NOMO-1 treated with DMSO at 0.1 percent for 48 hours (cell line): ENCODE results near the gene NPEPPS.
"Not testable (repeated sequence)": the region's sequence is repeated elsewhere in the genome, so short reads cannot be mapped to it uniquely, and the experiment has no call there.

Source experiments
- DNase-seq: peaks from one replicate; lab custom pipeline; 2025; ENCODE audit not compliant: unreplicated experiment; lab: John Stamatoyannopoulos, UW

The NPEPPS gene, protein sequence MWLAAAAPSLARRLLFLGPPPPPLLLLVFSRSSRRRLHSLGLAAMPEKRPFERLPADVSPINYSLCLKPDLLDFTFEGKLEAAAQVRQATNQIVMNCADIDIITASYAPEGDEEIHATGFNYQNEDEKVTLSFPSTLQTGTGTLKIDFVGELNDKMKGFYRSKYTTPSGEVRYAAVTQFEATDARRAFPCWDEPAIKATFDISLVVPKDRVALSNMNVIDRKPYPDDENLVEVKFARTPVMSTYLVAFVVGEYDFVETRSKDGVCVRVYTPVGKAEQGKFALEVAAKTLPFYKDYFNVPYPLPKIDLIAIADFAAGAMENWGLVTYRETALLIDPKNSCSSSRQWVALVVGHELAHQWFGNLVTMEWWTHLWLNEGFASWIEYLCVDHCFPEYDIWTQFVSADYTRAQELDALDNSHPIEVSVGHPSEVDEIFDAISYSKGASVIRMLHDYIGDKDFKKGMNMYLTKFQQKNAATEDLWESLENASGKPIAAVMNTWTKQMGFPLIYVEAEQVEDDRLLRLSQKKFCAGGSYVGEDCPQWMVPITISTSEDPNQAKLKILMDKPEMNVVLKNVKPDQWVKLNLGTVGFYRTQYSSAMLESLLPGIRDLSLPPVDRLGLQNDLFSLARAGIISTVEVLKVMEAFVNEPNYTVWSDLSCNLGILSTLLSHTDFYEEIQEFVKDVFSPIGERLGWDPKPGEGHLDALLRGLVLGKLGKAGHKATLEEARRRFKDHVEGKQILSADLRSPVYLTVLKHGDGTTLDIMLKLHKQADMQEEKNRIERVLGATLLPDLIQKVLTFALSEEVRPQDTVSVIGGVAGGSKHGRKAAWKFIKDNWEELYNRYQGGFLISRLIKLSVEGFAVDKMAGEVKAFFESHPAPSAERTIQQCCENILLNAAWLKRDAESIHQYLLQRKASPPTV

DNA sequence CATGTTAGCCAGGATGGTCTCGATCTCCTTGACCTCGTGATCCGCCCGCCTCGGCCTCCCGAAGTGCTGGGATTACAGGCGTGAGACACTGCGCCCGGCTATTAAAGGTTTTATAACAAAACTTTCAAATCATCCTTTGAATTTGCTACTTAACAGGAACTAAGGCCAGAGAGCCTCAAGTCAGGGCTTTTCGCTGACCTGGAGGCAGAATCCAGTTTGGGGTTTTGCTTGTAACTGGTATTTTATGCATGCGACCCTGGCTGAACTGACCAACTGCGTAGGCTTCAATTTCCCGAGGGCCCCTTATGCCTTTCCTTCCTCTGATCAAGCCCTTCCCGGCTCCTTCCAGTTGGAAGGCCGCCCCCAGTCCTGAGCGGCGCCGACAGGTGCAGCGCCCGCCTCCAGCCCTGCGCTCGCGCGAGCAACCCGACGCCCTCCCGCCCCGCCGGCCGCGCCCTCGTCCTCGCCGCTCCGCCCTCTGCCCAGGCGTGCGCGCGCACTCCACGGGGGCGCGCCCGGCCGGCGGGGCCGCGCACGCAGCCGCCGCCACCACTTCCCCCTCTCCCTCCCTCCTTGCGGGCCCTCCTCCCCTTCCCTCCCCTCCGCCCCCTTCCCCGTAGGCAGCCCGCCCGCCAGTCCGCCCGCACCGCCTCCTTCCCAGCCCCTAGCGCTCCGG, at the start of gene NPEPPS:
NPEPPS (plus strand) TSS at position 552 of the 676 bp plus-strand sequence. CDS start 193 bp downstream, outside the sequence.
- peak; percentile 69 for DNase-seq

DNA sequence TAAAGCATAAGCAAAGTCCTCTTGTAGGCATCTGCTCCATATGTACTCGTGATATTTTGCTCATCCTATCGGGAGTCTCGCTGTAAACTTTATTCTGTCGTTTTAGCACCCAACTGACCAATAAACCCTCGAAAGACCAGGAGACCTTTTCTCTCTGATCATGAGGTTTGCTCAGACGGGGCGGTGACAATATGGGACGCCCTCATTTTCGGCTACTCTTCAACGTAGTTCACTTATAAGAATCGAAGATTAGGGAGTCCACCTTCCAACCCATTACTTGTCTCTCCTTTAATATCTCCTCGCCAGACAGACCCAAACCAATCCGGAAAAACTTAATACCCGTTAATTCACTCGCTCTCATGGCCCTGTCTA, 39.1 kb upstream of the NPEPPS start:
- DNase-seq = not testable (repeated sequence)

DNA sequence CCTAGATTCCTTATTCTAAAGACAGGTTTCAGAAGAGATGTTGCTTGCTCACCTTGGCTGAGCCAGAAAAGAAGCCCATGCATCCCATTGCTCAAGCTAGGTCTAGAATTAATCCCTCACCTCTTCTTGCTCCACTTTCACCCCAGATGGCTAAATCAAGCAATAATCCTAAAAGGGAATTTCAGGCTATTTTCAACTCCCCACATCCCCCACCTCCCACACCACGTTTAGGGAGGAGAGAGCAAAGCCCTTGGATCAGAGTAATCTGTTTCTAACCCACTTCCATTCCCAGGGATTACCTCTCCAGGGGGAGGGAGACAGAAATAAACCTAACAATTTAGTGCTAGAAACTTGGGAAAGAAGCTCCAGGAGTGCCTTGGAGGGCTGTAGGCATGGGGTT, 31.8 kb upstream of the NPEPPS start:
- DNase-seq = not testable (repeated sequence)

DNA sequence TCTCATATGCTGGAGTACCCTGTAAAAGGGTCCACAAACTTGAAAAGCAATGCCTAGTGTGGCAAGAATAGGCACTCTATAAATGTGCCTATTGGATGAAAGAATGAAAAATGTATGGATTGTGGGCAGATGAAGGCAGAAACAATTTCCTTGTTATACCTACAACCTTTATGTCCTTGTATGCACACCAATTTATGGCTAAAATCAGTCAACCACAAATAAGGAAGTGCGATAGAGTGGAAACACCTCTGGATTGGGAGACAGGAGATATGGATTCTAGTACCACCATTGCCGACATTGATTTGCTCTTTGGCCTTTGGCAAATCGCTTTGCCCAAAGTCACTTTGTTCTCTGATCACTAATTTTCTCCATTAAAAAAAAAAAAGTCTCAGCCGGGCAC, 31.4 kb upstream of the NPEPPS start:
- DNase-seq = not testable (repeated sequence)

DNA sequence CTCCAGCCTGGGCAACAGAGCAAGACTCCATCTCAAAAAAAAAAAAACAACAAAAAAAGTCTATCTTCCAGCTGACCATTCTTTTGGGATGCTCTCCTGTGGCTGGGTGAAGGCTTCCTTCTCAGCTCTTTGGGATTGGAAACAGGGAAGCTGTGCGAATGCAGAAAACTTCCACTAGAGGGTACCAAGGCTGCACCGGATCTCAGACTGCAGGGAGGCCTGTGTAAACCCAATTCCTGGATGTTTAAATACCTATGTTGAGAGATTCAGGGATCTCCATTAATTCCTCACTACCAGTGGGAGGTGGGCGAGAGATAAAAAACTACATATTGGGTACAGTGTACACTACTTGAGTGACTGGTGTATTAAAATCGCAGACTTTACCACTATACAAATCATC, 30.3 kb upstream of the NPEPPS start:
- not testable (repeated sequence) for DNase-seq

DNA sequence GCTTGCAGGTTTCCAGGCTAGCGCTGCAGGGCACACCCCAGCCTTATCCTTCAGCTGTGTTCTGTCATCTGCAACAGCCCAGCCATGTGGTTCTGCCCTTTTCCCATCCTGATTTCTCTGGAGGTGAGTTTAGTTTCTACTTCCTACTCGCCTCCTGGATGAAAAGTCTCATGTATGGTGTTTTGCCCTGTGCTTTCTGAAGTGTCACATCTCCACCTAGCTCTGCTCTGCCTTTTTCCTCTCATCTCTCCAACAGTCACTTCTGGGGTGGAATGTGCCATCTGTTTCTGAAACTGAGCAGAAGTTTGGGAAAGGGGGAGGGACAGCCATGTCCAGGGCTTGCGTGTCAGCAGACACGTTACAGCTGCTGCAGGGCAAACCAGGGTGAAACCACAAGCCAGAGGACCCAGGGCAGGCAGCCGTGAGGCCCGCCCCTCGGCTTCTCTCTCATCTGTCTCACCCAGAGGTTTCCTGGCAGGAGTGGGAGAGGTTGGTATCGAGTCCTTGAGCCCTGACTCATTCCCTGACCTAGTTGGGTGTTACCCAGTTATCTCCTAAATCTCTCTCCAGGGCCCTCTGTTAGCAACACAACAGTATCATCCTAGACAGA, 28.7 kb upstream of the NPEPPS start:
- DNase-seq = not testable (repeated sequence)

DNA sequence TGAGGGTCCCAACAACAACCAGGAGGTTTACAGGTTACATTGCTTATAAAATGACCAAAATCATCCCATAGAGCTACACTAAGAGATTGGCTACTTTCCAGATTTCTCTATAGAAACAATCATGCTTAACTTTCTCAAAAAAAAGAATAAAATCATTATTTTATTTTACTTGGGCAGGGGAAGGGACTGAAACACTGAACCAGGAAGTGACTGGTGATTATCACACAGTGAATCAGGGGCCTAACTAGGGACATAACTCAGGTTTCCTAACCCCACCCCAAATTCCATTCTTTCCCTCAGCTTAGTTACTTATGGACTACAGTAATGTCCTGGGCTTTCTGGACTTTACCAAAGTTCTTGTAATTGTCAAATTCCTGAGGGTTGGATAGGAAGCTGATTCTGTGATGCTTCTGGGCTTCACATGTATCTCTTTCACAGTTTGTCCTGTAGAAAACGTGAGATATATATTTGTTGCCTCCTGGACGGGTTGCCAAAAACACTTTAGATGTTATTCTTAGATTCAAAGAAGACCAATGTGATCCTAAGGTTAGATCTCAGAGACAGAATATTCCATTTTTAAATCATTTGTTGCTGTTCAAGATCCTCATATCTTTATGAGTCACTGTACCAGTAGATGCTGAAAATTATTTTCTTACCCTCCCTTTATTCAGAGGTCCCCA, 28.0 kb upstream of the NPEPPS start:
- peak; percentile 9 for DNase-seq

DNA sequence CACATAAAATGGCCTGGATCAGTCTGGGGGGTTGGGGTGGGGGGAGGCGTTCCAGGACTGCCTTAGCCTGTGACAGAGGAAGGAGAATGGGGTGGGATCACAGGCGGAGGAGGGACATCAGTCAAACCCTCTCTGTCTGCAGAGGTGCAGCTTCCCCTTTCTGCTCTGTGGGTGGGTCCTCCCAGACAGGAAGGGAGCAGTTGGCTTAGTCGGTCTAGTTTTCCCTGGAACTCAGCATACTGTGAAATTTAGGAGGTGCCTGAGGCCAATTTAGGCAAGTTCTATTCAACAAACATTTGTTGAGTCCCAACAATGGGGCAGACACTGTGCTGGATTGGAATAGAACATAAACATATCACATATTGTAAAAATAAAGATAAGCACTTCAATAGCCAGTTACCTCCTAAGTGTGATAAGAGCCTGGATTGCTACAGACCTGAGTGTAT, 19.2 kb upstream of the NPEPPS start:
- peak; percentile 22 for DNase-seq

DNA sequence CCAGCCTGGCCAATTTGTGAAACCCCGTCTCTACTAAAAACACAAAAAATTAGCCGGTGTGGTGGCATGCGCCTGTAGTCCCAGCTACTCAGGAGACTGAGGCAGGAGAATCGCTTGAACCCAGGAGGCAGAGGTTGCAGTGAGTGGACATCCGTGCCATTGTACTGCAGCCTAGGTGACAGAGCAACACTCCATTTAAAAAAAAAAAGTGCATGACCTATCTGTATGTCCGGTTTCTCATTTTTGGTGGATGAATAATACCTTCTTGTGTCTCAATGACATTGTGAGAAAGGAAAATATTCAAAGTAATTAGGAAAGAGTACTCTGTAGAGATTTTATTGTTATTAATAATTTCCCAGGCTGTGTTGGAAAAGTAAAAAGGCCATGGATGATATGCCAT, 17.6 kb upstream of the NPEPPS start:
- DNase-seq = not testable (repeated sequence)

DNA sequence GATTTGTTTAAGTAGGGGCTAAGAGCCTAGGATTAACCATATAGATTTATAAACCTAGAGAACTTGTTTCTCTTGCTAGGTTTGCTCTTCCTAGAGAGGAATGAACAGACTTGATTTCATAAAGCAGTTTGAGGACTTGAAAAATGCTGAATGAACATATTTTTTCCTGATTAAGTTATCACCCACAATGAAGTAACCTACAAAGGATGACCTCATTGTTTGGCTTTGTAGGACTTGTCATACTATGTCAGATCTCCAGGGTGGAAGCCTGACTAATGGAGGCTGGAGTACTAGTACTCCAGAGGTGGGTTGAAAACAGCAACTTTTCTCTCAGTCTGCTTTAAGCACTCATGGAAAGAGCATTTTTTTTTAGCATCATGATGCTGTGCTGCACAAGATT, 12.0 kb upstream of the NPEPPS start:
- not testable (repeated sequence) for DNase-seq

DNA sequence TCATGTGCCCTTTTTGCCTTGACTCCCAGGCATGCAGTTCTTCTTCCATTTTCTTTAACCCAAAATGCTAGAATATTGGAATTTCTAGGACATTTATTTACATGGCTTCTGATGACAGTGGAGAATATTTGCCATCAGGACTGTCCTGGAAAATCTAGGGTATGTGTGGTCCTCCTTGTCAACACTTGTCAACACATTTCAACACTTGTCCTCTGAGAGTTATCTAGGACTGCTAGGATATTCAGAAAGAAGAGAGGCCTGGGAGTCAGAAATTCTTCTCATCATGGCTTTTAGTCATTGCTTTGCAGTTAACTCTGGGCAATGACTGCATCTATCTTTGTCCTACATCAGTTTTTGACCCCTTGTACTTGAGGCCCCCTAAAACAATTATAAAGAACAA, 11.5 kb upstream of the NPEPPS start:
- DNase-seq = not testable (repeated sequence)

DNA sequence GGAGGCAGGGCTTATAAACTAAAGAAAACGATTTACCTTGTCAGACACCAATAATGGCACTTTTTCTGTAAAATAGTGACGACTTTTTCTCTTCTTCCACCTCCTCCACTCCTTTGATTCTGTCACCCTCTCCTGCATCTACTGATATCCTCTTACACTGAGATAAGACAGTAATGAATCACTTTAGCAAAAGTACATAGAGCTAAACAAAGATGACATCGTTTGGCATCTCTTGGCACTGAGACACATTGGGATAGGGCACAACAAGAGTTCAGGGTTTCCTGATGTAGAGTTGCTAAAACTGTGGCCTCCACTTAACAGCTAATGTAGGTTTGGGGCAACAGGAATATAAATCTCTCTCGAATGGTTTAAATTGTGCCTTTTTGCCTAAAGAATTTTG, 10.6 kb upstream of the NPEPPS start:
- not testable (repeated sequence) for DNase-seq

DNA sequence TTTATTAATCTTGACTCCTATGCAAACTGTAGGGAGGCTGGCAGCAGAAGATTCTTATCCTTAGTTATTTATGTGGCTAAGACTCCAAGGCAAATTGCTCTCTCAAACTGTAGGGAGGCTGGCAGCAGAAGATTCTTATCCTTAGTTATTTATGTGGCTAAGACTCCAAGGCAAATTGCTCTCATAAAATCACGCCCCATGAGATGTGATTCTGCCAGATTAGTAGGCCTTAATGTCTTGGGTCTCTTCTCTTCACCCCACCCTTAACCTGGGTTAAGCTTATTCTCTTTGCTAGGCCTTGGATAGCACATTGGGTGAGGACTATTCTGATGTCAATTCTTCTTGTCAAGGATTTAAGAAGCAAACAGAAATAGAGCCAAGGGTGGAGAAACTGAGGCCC, 9.5 kb upstream of the NPEPPS start:
- DNase-seq = not testable (repeated sequence)

DNA sequence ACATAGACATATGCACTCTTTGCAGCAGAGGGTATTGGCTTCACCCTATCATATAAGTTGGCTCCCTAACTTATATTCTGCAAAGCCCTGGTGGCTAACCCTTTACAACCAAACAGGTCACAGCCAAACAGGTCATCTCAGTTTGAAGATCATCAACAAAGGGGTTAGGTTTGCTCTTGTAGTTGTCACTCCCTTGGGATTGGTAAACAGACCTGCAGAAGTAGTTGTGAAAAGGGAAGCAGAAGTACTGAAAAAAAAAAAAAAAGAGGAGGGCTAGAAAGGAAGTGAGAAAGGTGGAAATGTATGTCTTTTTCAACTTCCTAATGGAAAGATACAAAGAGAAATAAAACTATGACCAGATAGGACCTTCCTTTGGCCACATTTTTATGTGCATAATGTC, 8.6 kb upstream of the NPEPPS start:
- peak; percentile 9 for DNase-seq

DNA sequence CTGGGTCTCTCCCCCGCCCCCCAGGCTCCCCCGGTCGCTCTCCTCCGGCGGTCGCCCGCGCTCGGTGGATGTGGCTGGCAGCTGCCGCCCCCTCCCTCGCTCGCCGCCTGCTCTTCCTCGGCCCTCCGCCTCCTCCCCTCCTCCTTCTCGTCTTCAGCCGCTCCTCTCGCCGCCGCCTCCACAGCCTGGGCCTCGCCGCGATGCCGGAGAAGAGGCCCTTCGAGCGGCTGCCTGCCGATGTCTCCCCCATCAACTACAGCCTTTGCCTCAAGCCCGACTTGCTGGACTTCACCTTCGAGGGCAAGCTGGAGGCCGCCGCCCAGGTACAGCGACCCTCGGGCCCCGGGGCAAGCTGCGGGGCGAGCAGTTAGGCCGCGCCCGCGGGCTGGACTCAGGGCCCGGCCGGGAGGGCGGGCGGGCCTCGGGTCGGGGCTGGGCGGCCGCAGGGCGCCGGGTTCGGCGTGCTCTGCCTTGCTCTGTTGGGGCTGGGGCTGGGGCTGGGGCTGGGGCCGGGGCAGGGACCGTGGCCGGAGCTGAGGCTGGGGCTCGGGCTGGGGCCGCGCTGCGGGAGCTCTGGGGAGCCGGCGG, 419 bp downstream of the NPEPPS start:
- DNase-seq = not testable (repeated sequence)

DNA sequence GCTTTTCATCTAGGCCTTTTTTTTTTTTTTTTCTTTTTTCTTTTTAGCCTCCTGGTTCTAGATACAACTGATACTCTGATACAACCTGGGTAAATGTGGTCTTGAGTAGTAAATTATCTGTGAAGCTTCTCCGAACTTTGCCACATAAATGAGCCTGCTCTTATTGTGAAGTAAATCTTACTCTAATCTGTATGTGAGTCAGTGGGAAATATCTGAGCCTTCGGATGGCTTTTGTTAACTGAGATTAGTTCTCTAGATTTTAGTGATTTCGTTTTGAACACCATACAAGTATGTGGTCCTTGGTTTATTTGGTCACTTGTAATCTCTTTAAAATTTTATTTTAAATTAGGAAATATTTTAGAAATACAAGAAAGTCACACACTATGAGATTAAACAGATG, 8.2 kb downstream of the NPEPPS start:
- DNase-seq = not testable (repeated sequence)

DNA sequence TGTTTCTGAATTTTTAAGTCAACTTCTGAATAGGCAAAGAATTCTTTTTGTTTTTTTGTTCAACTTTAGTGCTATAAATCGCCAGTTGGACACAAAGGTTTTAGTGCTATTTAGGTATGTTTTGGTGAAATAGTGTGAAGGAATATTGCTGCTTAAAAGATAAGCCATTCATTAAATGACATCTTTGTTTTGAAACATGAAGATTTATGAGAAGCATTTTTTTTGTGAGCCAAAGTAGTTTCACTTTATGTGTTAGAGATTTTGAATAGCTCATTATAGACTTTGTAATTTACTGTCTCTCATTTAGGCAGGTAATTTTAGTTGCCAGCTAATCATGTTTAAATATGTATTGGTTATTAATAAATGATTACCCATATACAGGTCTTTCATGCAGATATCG, 10.8 kb downstream of the NPEPPS start:
- DNase-seq = not testable (repeated sequence)

DNA sequence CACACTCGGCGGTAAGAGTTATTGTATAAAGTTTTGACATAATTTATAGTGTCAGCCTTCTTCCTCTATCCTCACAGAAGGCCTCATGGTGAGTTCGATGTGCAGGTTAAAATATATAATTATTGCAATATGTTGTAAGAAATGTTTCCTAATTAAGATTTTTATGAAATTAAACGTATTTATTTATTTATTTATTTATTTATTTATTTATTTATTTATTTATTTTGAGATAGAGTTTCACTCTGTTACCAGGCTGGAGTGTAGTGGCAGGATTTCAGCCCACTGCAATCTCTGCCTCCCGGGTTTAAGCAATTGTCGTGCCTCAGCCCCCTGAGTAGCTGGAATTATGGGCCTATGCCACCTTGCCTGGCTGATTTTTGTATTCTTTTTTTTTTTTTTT, 13.4 kb downstream of the NPEPPS start:
- DNase-seq = not testable (repeated sequence)

DNA sequence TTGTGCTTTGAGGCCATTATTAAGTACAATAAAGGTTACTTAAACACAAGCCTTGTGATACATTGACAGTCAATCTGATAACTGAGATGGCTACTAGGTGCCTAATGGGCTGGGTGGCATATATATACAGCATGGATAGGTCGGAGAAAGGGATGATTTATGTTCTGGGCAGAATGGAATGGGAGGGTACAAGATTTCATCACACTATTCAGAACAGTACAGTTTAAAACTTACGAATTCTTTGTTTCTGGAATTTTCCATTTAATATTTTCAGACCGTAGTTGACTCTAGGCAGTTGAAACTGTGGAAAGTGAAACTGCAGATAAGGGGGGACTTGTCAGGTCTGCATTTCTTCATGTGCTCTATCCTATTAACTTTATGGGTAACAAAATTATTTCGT, 23.8 kb downstream of the NPEPPS start:
- not testable (repeated sequence) for DNase-seq

DNA sequence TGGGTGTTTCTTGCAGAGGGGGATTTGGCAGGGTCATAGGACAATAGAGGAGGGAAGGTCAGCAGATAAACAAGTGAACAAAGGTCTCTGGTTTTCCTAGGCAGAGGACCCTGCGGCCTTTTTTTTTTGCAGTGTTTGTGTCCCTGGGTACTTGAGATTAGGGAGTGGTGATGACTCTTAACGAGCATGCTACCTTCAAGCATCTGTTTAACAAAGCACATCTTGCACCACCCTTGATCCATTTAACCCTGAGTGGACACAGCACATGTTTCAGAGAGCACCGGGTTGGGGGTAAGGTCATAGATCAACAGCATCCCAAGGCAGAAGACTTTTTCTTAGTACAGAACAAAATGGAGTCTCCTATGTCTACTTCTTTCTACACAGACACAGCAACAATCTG, 25.2 kb downstream of the NPEPPS start:
- not testable (repeated sequence) for DNase-seq
